MM.1S (cell line): ENCODE data around the gene KCNQ5.

ENCODE experiments used
- DNase-seq: peaks from one replicate; pipeline ENCODE4 v3.0.0-alpha.2; 2015
- H2AFZ ChIP-seq: fragments of 300-600 bp; sonication (generic); 2 replicates; pipeline ENCODE4 v1.6.0; 2016; ENCODE audit warnings: antibody characterized with exemption, low read length
- H3F3A ChIP-seq: fragments of 300-600 bp; sonication (generic); 2 replicates; pipeline ENCODE4 v1.6.1; 2016; ENCODE audit warnings: mild to moderate bottlenecking, antibody characterized with exemption, low read length, moderate library complexity, mixed read lengths; ENCODE audit not compliant: insufficient read depth
- H3K27ac ChIP-seq: fragments of 300-600 bp; sonication (generic); 2 replicates; pipeline ENCODE4 v1.5.1; 2016; ENCODE audit warnings: mild to moderate bottlenecking, low read length
- H3K27me3 ChIP-seq: fragments of 300-600 bp; sonication (generic); replicated peaks from 2 replicates; pipeline ENCODE4 v1.6.0; 2016; ENCODE audit warnings: low read length; ENCODE audit not compliant: insufficient read depth
- H3K36me3 ChIP-seq: fragments of 300-600 bp; sonication (generic); replicated peaks from 2 replicates; pipeline ENCODE4 v1.6.1; 2016; ENCODE audit warnings: mild to moderate bottlenecking, low read length, mixed read lengths; ENCODE audit not compliant: insufficient read depth
- H3K4me1 ChIP-seq: fragments of 300-600 bp; sonication (generic); 2 replicates; pipeline ENCODE4 v1.6.1; 2016; ENCODE audit warnings: low read length, mixed read lengths
- H3K4me2 ChIP-seq: fragments of 300-600 bp; sonication (generic); 2 replicates; pipeline ENCODE4 v1.6.0; 2016; ENCODE audit warnings: low read depth, low read length
- H3K4me3 ChIP-seq: fragments of 300-600 bp; sonication (generic); 2 replicates; pipeline ENCODE4 v1.5.1; 2016; ENCODE audit warnings: low read length, mixed read lengths
- H3K79me2 ChIP-seq: fragments of 300-600 bp; sonication (generic); 2 replicates; pipeline ENCODE4 v1.6.1; 2016; ENCODE audit warnings: mixed run types, low read length, mixed read lengths
- H3K9ac ChIP-seq: fragments of 300-600 bp; sonication (generic); 2 replicates; pipeline ENCODE4 v1.6.1; 2016; ENCODE audit warnings: low read length, mixed read lengths
- H3K9me2 ChIP-seq: fragments of 300-600 bp; sonication (generic); replicated peaks from 2 replicates; pipeline ENCODE4 v1.6.1; 2016; ENCODE audit warnings: mild to moderate bottlenecking, low read length, mixed read lengths; ENCODE audit not compliant: insufficient read depth
- H3K9me3 ChIP-seq: fragments of 300-600 bp; sonication (generic); replicated peaks from 2 replicates; pipeline ENCODE4 v1.6.1; 2016; ENCODE audit warnings: mild to moderate bottlenecking, low read length, mixed read lengths; ENCODE audit not compliant: insufficient read depth
- H4K20me1 ChIP-seq: fragments of 300-600 bp; sonication (generic); 2 replicates; pipeline ENCODE4 v1.6.1; 2016; ENCODE audit warnings: mild to moderate bottlenecking, low read length, moderate library complexity, mixed read lengths; ENCODE audit not compliant: insufficient read depth
- EZH2 ChIP-seq: fragments of 300-600 bp; sonication (generic); optimal IDR thresholded peaks from 2 replicates; pipeline ENCODE3; 2017; ENCODE audit warnings: low read depth, mild to moderate bottlenecking, antibody characterized with exemption, low read length, mixed read lengths
- EZH2phosphoT487 ChIP-seq: fragments of 300-600 bp; sonication (generic); IDR thresholded peaks from 2 replicates; pipeline ENCODE4 v1.6.1; 2018; ENCODE audit warnings: antibody characterized with exemption, low read length
- TF ChIP-seq, protein P1 (sequence below): fragments of 300-600 bp; sonication (generic); IDR thresholded peaks from 2 replicates; pipeline ENCODE4 v1.5.1; 2016; ENCODE audit warnings: antibody characterized with exemption, low read length, mixed read lengths

KCNQ5 gene

GRCh38 chr6:72966628-72967280 lies 344.9 kb downstream of the KCNQ5 start:
- no peaks in the 10 kb centered on the region for H4K20me1 ChIP-seq
- H3K27ac ChIP-seq: no peak overlapping the region

GRCh38 chr6:72967329-72967728 lies 345.5 kb downstream of the KCNQ5 start:
- Histone ChIP-seq H3K9me2 (no peaks in the 10 kb centered on the region), H3K4me2 (no peak overlapping the region), H4K20me1 (no peaks in the 10 kb centered on the region), H2AFZ (no peak overlapping the region), H3K9ac (no peak overlapping the region), H3K4me3 (no peak overlapping the region), H3K4me1 (no peaks in the 10 kb centered on the region), H3K9me3 (no peaks in the 10 kb centered on the region), H3F3A (no peaks in the 10 kb centered on the region), H3K27me3 (no peaks in the 10 kb centered on the region), H3K27ac (no peak overlapping the region), H3K79me2 (no peaks in the 10 kb centered on the region), H3K36me3 (no peaks in the 10 kb centered on the region)
- TF ChIP-seq EZH2phosphoT487: no peak
- TF ChIP-seq EZH2: no peak
- TF ChIP-seq, protein P1, sequence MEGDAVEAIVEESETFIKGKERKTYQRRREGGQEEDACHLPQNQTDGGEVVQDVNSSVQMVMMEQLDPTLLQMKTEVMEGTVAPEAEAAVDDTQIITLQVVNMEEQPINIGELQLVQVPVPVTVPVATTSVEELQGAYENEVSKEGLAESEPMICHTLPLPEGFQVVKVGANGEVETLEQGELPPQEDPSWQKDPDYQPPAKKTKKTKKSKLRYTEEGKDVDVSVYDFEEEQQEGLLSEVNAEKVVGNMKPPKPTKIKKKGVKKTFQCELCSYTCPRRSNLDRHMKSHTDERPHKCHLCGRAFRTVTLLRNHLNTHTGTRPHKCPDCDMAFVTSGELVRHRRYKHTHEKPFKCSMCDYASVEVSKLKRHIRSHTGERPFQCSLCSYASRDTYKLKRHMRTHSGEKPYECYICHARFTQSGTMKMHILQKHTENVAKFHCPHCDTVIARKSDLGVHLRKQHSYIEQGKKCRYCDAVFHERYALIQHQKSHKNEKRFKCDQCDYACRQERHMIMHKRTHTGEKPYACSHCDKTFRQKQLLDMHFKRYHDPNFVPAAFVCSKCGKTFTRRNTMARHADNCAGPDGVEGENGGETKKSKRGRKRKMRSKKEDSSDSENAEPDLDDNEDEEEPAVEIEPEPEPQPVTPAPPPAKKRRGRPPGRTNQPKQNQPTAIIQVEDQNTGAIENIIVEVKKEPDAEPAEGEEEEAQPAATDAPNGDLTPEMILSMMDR: no peak
- no peak for DNase-seq

More at GRCh38 chr6:72966628-72967280, 344.9 kb downstream of the KCNQ5 start:
- no peak overlapping the region for H2AFZ ChIP-seq
- H3K9me3 ChIP-seq: no peaks in the 10 kb centered on the region
- H3K4me3 ChIP-seq: no peak overlapping the region
- TF ChIP-seq EZH2phosphoT487: no peak
- TF ChIP-seq EZH2: no peak
- TF ChIP-seq, protein P1: no peak
- no peak overlapping the region for H3K4me2 ChIP-seq
- no peaks in the 10 kb centered on the region for H3K9me2 ChIP-seq
- H3K4me1 ChIP-seq: no peaks in the 10 kb centered on the region
- no peaks in the 10 kb centered on the region for H3K79me2 ChIP-seq
- no peaks in the 10 kb centered on the region for H3F3A ChIP-seq
- no peaks in the 10 kb centered on the region for H3K36me3 ChIP-seq
- no peak for DNase-seq
- no peak overlapping the region for H3K9ac ChIP-seq
- H3K27me3 ChIP-seq: no peaks in the 10 kb centered on the region

- H3K27me3 ChIP-seq: no peaks in the 10 kb centered on the region
- no peak for TF ChIP-seq EZH2phosphoT487
- no peak for TF ChIP-seq EZH2
- TF ChIP-seq, protein P1: no peak
Measured at GRCh38 chr6:72968704-72969103, 346.8 kb downstream of the KCNQ5 start.

More at GRCh38 chr6:72968704-72969103, 346.8 kb downstream of the KCNQ5 start:
- Histone ChIP-seq H3K79me2 (no peaks in the 10 kb centered on the region), H3K4me1 (no peaks in the 10 kb centered on the region), H4K20me1 (no peaks in the 10 kb centered on the region), H3K9me2 (no peaks in the 10 kb centered on the region), H3K4me3 (no peak overlapping the region), H3K4me2 (no peak overlapping the region), H2AFZ (no peak overlapping the region), H3K36me3 (no peaks in the 10 kb centered on the region), H3K9ac (no peak overlapping the region), H3K27ac (no peak overlapping the region), H3K9me3 (no peaks in the 10 kb centered on the region), H3F3A (no peaks in the 10 kb centered on the region)
- no peak for DNase-seq
